DMS153 treated with DMSO at 0.1 percent for 48 hours (cell line): ENCODE data around the gene BDH1.
"Not testable (repeated sequence)": the region's sequence is repeated elsewhere in the genome, so short reads cannot be mapped to it uniquely, and the experiment has no call there.

Source experiments
- DNase-seq: peaks from one replicate; lab custom pipeline; 2025; ENCODE audit not compliant: unreplicated experiment; lab: John Stamatoyannopoulos, UW

The BDH1 gene

GRCh38 chr3:197555281-197556261 is at the start of gene BDH1:
TSS of gene BDH1 (minus strand) at chr3:197555968. CDS start at chr3:197546443, 9,525 bp downstream.
- peak; percentile 40 for DNase-seq

- DNase-seq: no peak
Observed at GRCh38 chr3:197603317-197603933, 47.7 kb upstream of the BDH1 start.

- DNase-seq: not testable (repeated sequence)
Observed at GRCh38 chr3:197602351-197602750, 46.6 kb upstream of the BDH1 start.

- DNase-seq: not testable (repeated sequence)
Observed at GRCh38 chr3:197601566-197601840, 45.7 kb upstream of the BDH1 start.

- DNase-seq: no peak
Observed at GRCh38 chr3:197600796-197601565, 45.2 kb upstream of the BDH1 start.

GRCh38 chr3:197599089-197599765 is 43.5 kb upstream of the BDH1 start:
- DNase-seq: no peak

GRCh38 chr3:197598404-197598980 is 42.7 kb upstream of the BDH1 start:
- DNase-seq: no peak

GRCh38 chr3:197597335-197597734 is 41.6 kb upstream of the BDH1 start:
- no peak for DNase-seq

- DNase-seq: no peak
Observed at GRCh38 chr3:197595470-197596185, 39.9 kb upstream of the BDH1 start.

GRCh38 chr3:197593046-197593380 is 37.2 kb upstream of the BDH1 start:
- DNase-seq: no peak

GRCh38 chr3:197592361-197593045 is 36.7 kb upstream of the BDH1 start:
- no peak for DNase-seq

- DNase-seq: no peak
Observed at GRCh38 chr3:197591816-197592215, 36.0 kb upstream of the BDH1 start.

GRCh38 chr3:197590313-197590962 is 34.7 kb upstream of the BDH1 start:
- DNase-seq: no peak

- no peak for DNase-seq
Observed at GRCh38 chr3:197589545-197589944, 33.8 kb upstream of the BDH1 start.

- not testable (repeated sequence) for DNase-seq
Observed at GRCh38 chr3:197586768-197587167, 31.0 kb upstream of the BDH1 start.

GRCh38 chr3:197586181-197586580 is 30.4 kb upstream of the BDH1 start:
- no peak for DNase-seq

GRCh38 chr3:197584733-197585132 is 29.0 kb upstream of the BDH1 start:
- no peak for DNase-seq

GRCh38 chr3:197583371-197583770 is 27.6 kb upstream of the BDH1 start:
- no peak for DNase-seq

- no peak for DNase-seq
Observed at GRCh38 chr3:197580253-197580691, 24.5 kb upstream of the BDH1 start.
